ENCODE results near the gene GPR162.

- TF ChIP-seq CTCF (IDR thresholded peaks at IDR 0.05; ENCODE audit: low read depth, low read length, poor library complexity, severe bottlenecking) (no peak), EZH2phosphoT487 (IDR thresholded peaks at IDR 0.05; ENCODE audit: borderline replicate concordance, low read length) (no peak)
These were observed 44.7 kb downstream of the GPR162 start for GRCh38 chr12:6866163-6866919.
